Endothelial cell of umbilical vein (primary cell): ENCODE measurements around the gene MKLN1. TPM values are rescaled to one million over a fixed set of nuclear protein-coding genes. Genes with fewer than 3 reads are reported as not detected.

Experiments
- BruUV-seq: library from RNA; stranded (reverse); fragments of 400-500 nt; replicated peaks from 2 replicates; lab custom pipeline; 2021; lab: Mats Ljungman, UMichigan
- CTCF ChIA-PET: fragments of 300-600, 350-600 bp; sonication (Branson Sonifier 250); formaldehyde crosslinking; loops from one replicate; lab custom pipeline; 2021; ENCODE audit warnings: antibody characterized with exemption, inconsistent platforms; lab: Charles Lee
- POLR2A ChIA-PET: fragments of 300-600, 350-600 bp; sonication (Branson Sonifier 250); formaldehyde crosslinking; loops from one replicate; lab custom pipeline; 2021; ENCODE audit warnings: antibody characterized with exemption, inconsistent platforms; lab: Charles Lee
- DNase-seq: peaks from one replicate; pipeline ENCODE4 v3.0.0-alpha.2; 2011; ENCODE audit warnings: low read depth, low spot score
- FAIRE-seq: peaks from 2 replicates; lab custom pipeline; 2011; peaks lifted over from hg19 to GRCh38; lab: Jason Lieb, UNC
- H2AFZ ChIP-seq: 2 replicates; pipeline ENCODE4 v1.6.0; 2012; ENCODE audit warnings: low read depth, low read length, control low read depth, inconsistent platforms
- H3K27ac ChIP-seq: 2 replicates; pipeline ENCODE4 v1.5.1; 2011; ENCODE audit warnings: low read depth, mild to moderate bottlenecking, control low read depth, low read length, moderate library complexity; ENCODE audit not compliant: insufficient read depth
- H3K27me3 ChIP-seq, 2 experiments: 2 replicates each; pipeline versions ENCODE4 v1.6.0 to v1.6.1; 2011; ENCODE audit warnings: low read length in 2 of 2, mixed read lengths in 1 of 2; ENCODE audit not compliant: control insufficient read depth in 2 of 2, insufficient read depth in 2 of 2
- H3K36me3 ChIP-seq, 2 experiments: 2 replicates in 1 of 2; 3 replicates in 1 of 2; pipeline ENCODE4 v1.5.1; 2011; ENCODE audit warnings: low read length in 2 of 2, mild to moderate bottlenecking in 1 of 2, moderate library complexity in 1 of 2; ENCODE audit not compliant: control insufficient read depth in 2 of 2, insufficient read depth in 2 of 2; ENCODE audit errors: extremely low read depth in 1 of 2
- H3K4me1 ChIP-seq: 3 replicates; pipeline ENCODE4 v1.5.1; 2011; ENCODE audit warnings: mild to moderate bottlenecking, low read length; ENCODE audit not compliant: control insufficient read depth, insufficient read depth; ENCODE audit errors: extremely low read depth
- H3K4me2 ChIP-seq: 2 replicates; pipeline ENCODE4 v1.6.1; 2011; ENCODE audit warnings: low read length, control low read depth, mixed read lengths; ENCODE audit not compliant: insufficient read depth
- H3K4me3 ChIP-seq, 3 experiments: fragments of 200-600 bp in 1 of 3; sonication (generic), shearing (Covaris generic) in 1 of 3; replicated peaks in 1 of 3; 2 replicates each; pipeline ENCODE4 v1.5.1; 2011 to 2016; ENCODE audit warnings: control low read depth in 3 of 3, low read length in 3 of 3, mild to moderate bottlenecking in 2 of 3, inconsistent platforms in 1 of 3, low read depth in 1 of 3, moderate library complexity in 1 of 3; ENCODE audit not compliant: insufficient read depth in 1 of 3
- H3K79me2 ChIP-seq: 2 replicates; pipeline ENCODE4 v1.6.0; 2012; ENCODE audit warnings: low read length, inconsistent platforms; ENCODE audit not compliant: control insufficient read depth, insufficient read depth
- H3K9ac ChIP-seq: replicated peaks from 2 replicates; pipeline ENCODE3; 2011; ENCODE audit warnings: low read length, control low read depth; ENCODE audit not compliant: insufficient read depth; ENCODE audit errors: extremely low read depth
- H3K9me1 ChIP-seq: replicated peaks from 3 replicates; pipeline ENCODE4 v1.6.0; 2011; ENCODE audit warnings: mild to moderate bottlenecking, low read length; ENCODE audit not compliant: control insufficient read depth, insufficient read depth; ENCODE audit errors: extremely low read depth
- H3K9me3 ChIP-seq: replicated peaks from 2 replicates; pipeline ENCODE4 v1.5.1; 2012; ENCODE audit warnings: low read length, inconsistent platforms; ENCODE audit not compliant: control insufficient read depth, insufficient read depth
- H4K20me1 ChIP-seq: replicated peaks from 2 replicates; pipeline ENCODE3; 2011; ENCODE audit warnings: mild to moderate bottlenecking, low read length; ENCODE audit not compliant: control insufficient read depth, insufficient read depth; ENCODE audit errors: extremely low read depth
- EZH2 ChIP-seq: IDR thresholded peaks from 2 replicates; pipeline ENCODE4 v1.6.1; 2012; ENCODE audit warnings: borderline replicate concordance, low read depth, mild to moderate bottlenecking, moderate library complexity, low read length, inconsistent platforms; ENCODE audit not compliant: severe bottlenecking
- FOS ChIP-seq: IDR thresholded peaks from 2 replicates; pipeline ENCODE4 v1.6.1; 2011; ENCODE audit warnings: mild to moderate bottlenecking, low read length, moderate library complexity, borderline replicate concordance; ENCODE audit not compliant: insufficient read depth
- GATA2 ChIP-seq: IDR thresholded peaks from 2 replicates; pipeline ENCODE4 v1.7.0; 2011; ENCODE audit warnings: low read depth, mild to moderate bottlenecking, moderate library complexity, mixed read lengths, low read length; ENCODE audit not compliant: insufficient read length, insufficient read depth
- JUN ChIP-seq: IDR thresholded peaks from 2 replicates; pipeline ENCODE4 v1.6.1; 2011; ENCODE audit warnings: borderline replicate concordance, low read depth; ENCODE audit not compliant: insufficient read length, insufficient read depth
- MYC ChIP-seq: IDR thresholded peaks from one replicate; pipeline ENCODE4 v1.6.1; 2011; ENCODE audit warnings: mild to moderate bottlenecking, low read depth, low read length
- POLR2A ChIP-seq: IDR thresholded peaks from 2 replicates; pipeline ENCODE4 v1.6.1; 2012; ENCODE audit warnings: low read depth, mild to moderate bottlenecking, control low read depth, low read length
- POLR2AphosphoS5 ChIP-seq: IDR thresholded peaks from 2 replicates; pipeline ENCODE4 v1.6.1; 2012; ENCODE audit warnings: low read depth, mild to moderate bottlenecking, control low read depth, low read length, moderate library complexity; ENCODE audit not compliant: insufficient read depth
- dilution Hi-C: fragments of 300-500 bp; cut with MboI; formaldehyde crosslinking; loops from one replicate; pipeline ENCODE4 v1.15.0; 2019; ENCODE audit warnings: low sequenced_read_pairs; ENCODE audit not compliant: extremely low pct_ligation_motif_present
- intact Hi-C: fragments of 100-400 bp; cut with micrococcal nuclease; formaldehyde crosslinking; loops from one replicate; pipeline ENCODE4 v1.10.0; 2022
- polyA plus RNA-seq, 4 experiments: library from polyadenylated mRNA; depleted of rRNA in 3 of 4; stranded (reverse) in 3 of 4; unstranded in 1 of 4; fragments of >200 nt; gene quantifications; 2 replicates each; pipeline versions ENCODE4 v1.2.1 to v1.2.3, GENCODE V29; 2011 to 2012; ENCODE audit warnings: missing spikeins in 1 of 4
- total RNA-seq: library from RNA; stranded (reverse); gene quantifications from 2 replicates; pipeline ENCODE4 v1.2.3, GENCODE V29; 2021
- TF ChIP-seq, protein P1 (sequence below): IDR thresholded peaks from 2 replicates; pipeline ENCODE4 v1.6.1; 2011; ENCODE audit not compliant: insufficient read depth, insufficient read length
- TF ChIP-seq, protein P2 (sequence below), 2 donors: IDR thresholded peaks; 1 replicate in 1 of 2; 2 replicates in 1 of 2; pipeline ENCODE4 v1.5.1; 2011; ENCODE audit warnings: low read length in 2 of 2, mild to moderate bottlenecking in 2 of 2, moderate library complexity in 2 of 2, control low read depth in 1 of 2, inconsistent platforms in 1 of 2, low read depth in 1 of 2; ENCODE audit not compliant: insufficient read depth in 1 of 2; ENCODE audit errors: extremely low read depth in 1 of 2

MKLN1 gene
- total and polyA plus RNA-seq, 2 donors (not counting 3 experiments of a cell fraction or from before 2014, with no cell fraction given), result 12.2 to 32.1 TPM

- no peak for DNase-seq
- Histone ChIP-seq H3K9me1 (no peaks in the 10 kb centered on the region), H2AFZ (no peak overlapping the region), H3K9me3 (no peaks in the 10 kb centered on the region), H4K20me1 (no peaks in the 10 kb centered on the region), H3K9ac (no peak overlapping the region), H3K27ac (no peak overlapping the region), H3K4me2 (no peak overlapping the region), H3K4me1 (peaks cover 54% of the 10 kb centered on the region), H3K27me3 (no peaks in the 10 kb centered on the region), H3K36me3 (no peaks in the 10 kb centered on the region), H3K4me3 (no peak overlapping the region), H3K79me2 (peaks cover 71% of the 10 kb centered on the region)
- ChIA-PET POLR2A (no interaction called here), CTCF (interaction anchor here (1.1 to 1.6 kb wide), 3 partner anchors 15 to 127 kb away, joined by 3 read pairs; no protein-coding TSS in a partner anchor)
- no peak for FAIRE-seq
- BruUV-seq, result no TSS peak
- intact Hi-C loops, result no loop called here
- dilution Hi-C loops, result no loop called here
- no peak for TF ChIP-seq GATA2
- TF ChIP-seq, protein P1, sequence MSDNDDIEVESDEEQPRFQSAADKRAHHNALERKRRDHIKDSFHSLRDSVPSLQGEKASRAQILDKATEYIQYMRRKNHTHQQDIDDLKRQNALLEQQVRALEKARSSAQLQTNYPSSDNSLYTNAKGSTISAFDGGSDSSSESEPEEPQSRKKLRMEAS, result no peak
- TF ChIP-seq POLR2A, result no peak
- TF ChIP-seq JUN, result no peak
- no peak for TF ChIP-seq MYC
- no peak for TF ChIP-seq POLR2AphosphoS5
- TF ChIP-seq, protein P2, sequence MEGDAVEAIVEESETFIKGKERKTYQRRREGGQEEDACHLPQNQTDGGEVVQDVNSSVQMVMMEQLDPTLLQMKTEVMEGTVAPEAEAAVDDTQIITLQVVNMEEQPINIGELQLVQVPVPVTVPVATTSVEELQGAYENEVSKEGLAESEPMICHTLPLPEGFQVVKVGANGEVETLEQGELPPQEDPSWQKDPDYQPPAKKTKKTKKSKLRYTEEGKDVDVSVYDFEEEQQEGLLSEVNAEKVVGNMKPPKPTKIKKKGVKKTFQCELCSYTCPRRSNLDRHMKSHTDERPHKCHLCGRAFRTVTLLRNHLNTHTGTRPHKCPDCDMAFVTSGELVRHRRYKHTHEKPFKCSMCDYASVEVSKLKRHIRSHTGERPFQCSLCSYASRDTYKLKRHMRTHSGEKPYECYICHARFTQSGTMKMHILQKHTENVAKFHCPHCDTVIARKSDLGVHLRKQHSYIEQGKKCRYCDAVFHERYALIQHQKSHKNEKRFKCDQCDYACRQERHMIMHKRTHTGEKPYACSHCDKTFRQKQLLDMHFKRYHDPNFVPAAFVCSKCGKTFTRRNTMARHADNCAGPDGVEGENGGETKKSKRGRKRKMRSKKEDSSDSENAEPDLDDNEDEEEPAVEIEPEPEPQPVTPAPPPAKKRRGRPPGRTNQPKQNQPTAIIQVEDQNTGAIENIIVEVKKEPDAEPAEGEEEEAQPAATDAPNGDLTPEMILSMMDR (IDR thresholded peaks at IDR 0.05; ENCODE audit: extremely low read depth in 1 of 2, insufficient read depth in 1 of 2, low read depth in 1 of 2, low read length in 2 of 2), result no peak
- TF ChIP-seq FOS, result no peak
- no peak for TF ChIP-seq EZH2
These were observed 199.8 kb downstream of the MKLN1 start for GRCh38 chr7:131527456-131527855.
